ENCODE measurements around the gene CST9.
A peak's percentile ranks its signal among the peaks of the same experiment; 100 is the strongest.
"Not testable (repeated sequence)": the region's sequence is repeated elsewhere in the genome, so short reads cannot be mapped to it uniquely, and the experiment has no call there.

The CST9 gene

DNA sequence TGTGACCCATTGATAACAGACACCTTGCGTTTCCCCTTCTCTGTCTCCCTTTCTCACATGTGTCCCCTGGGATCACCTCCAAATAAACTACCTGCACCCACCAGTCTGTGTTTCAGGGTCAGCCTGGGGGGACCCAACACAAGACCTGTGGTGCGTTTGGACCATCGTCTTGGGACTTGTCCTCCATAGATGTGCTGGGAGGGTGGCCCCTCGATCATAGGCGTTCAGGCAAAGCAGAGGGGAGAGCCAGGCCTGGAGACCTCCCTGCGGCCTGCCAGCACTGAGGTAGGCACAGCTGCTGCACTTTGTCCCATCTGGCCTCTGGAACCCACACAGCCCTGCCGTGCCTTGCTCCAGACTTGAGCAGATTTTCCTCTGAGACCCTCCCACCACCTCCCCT, 18.1 kb downstream of the CST9 start:
- TF ChIP-seq CTCF (conservative IDR thresholded peaks at IDR 0.05): no peak
- peak overlapping the region; percentile 61; the same call in 1 of the 2 replicates for H3K27ac ChIP-seq

- peak overlapping the region; percentile 61 for H3K27ac ChIP-seq
- no peak for TF ChIP-seq CTCF (conservative IDR thresholded peaks at IDR 0.05)
Observed at GRCh38 chr20:23586735-23587525, 18.8 kb downstream of the CST9 start.

GRCh38 chr20:23585808-23586734, 19.6 kb downstream of the CST9 start:
- no peak for TF ChIP-seq CTCF (conservative IDR thresholded peaks at IDR 0.05)
- peak overlapping the region; percentile 61 for H3K27ac ChIP-seq

GRCh38 chr20:23585449-23585807, 20.3 kb downstream of the CST9 start:
- no peak for TF ChIP-seq CTCF (conservative IDR thresholded peaks at IDR 0.05)
- peak overlapping the region; percentile 61; the same call in 1 of the 2 replicates for H3K27ac ChIP-seq

GRCh38 chr20:23584434-23585199, 21.1 kb downstream of the CST9 start:
- H3K27ac ChIP-seq: no peak overlapping the region
- no peak for TF ChIP-seq CTCF (conservative IDR thresholded peaks at IDR 0.05)

DNA sequence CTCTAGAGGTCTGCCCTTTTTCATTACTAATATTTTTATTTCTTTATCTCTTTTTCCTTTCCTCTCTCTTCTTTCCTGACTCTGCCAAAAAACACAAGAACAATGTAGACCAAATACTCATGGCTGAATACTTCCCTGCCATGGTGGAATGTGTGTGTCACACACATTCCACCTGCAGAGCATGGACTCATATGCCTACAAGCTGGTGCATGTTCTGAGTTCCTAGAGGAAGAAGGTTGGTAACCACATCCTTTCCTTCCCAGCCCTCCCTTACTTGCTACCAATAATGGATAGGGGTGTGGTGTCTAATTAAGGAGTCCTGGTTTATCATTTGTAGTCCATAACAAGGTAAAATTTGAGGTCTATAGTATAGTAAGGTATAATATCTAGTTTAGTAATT, 22.2 kb downstream of the CST9 start:
- no peak for TF ChIP-seq CTCF (conservative IDR thresholded peaks at IDR 0.05)

GRCh38 chr20:23582293-23582692, 23.4 kb downstream of the CST9 start:
- TF ChIP-seq CTCF (conservative IDR thresholded peaks at IDR 0.05): no peak
- no peak overlapping the region for H3K27ac ChIP-seq

More for the DNA sequence above, 22.2 kb downstream of the CST9 start:
- H3K27ac ChIP-seq: no peak overlapping the region

- H3K27ac ChIP-seq: not testable (repeated sequence)
Observed at GRCh38 chr20:23581833-23582232, 23.9 kb downstream of the CST9 start.
